Hematopoietic multipotent progenitor cell treated with erythropoietin and hydrocortisone succinate and interleukin-3 and kit ligand, for 4 days (in vitro differentiated cells): ENCODE results near the gene KLF3.
"Not testable (repeated sequence)": the region's sequence is repeated elsewhere in the genome, so short reads cannot be mapped to it uniquely, and the experiment has no call there.

Experiments
- DNase-seq: peaks from one replicate; pipeline ENCODE4 v3.0.0-alpha.2; 2015

KLF3 gene

GRCh38 chr4:38663801-38664705 lies at the start of gene KLF3:
Gene KLF3, plus strand, starts transcription at chr4:38664199. Its CDS starts 16,427 bp downstream, at chr4:38680626.
- peak; percentile 96 for DNase-seq

- no peak for DNase-seq
These were observed 49.8 kb upstream of the KLF3 start for GRCh38 chr4:38614231-38614630.

GRCh38 chr4:38615847-38616246 lies 48.2 kb upstream of the KLF3 start:
- peak; percentile 75 for DNase-seq

- no peak for DNase-seq
These were observed 45.5 kb upstream of the KLF3 start for GRCh38 chr4:38618505-38618904.

GRCh38 chr4:38619316-38619715 lies 44.7 kb upstream of the KLF3 start:
- no peak for DNase-seq

GRCh38 chr4:38620065-38620464 lies 43.9 kb upstream of the KLF3 start:
- no peak for DNase-seq

GRCh38 chr4:38620527-38621027 lies 43.4 kb upstream of the KLF3 start:
- no peak for DNase-seq

- DNase-seq = peak; percentile 85
These were observed 42.8 kb upstream of the KLF3 start for GRCh38 chr4:38621028-38621684.

- DNase-seq = no peak
These were observed 42.2 kb upstream of the KLF3 start for GRCh38 chr4:38621831-38622230.

GRCh38 chr4:38622340-38622739 lies 41.7 kb upstream of the KLF3 start:
- DNase-seq = not testable (repeated sequence)

- no peak for DNase-seq
These were observed 40.7 kb upstream of the KLF3 start for GRCh38 chr4:38623260-38623659.

- DNase-seq = no peak
These were observed 39.7 kb upstream of the KLF3 start for GRCh38 chr4:38624311-38624710.

- no peak for DNase-seq
These were observed 38.5 kb upstream of the KLF3 start for GRCh38 chr4:38625508-38625907.

- DNase-seq = not testable (repeated sequence)
These were observed 37.0 kb upstream of the KLF3 start for GRCh38 chr4:38626901-38627444.

GRCh38 chr4:38630519-38630918 lies 33.5 kb upstream of the KLF3 start:
- no peak for DNase-seq

- no peak for DNase-seq
These were observed 29.8 kb upstream of the KLF3 start for GRCh38 chr4:38634047-38634759.

GRCh38 chr4:38639242-38639641 lies 24.8 kb upstream of the KLF3 start:
- no peak for DNase-seq

GRCh38 chr4:38641811-38642210 lies 22.2 kb upstream of the KLF3 start:
- DNase-seq = no peak

GRCh38 chr4:38644201-38644600 lies 19.8 kb upstream of the KLF3 start:
- no peak for DNase-seq

GRCh38 chr4:38647101-38647819 lies 16.7 kb upstream of the KLF3 start:
- DNase-seq = no peak

- DNase-seq = no peak
These were observed 13.9 kb upstream of the KLF3 start for GRCh38 chr4:38650133-38650532.

GRCh38 chr4:38654273-38654672 lies 9.7 kb upstream of the KLF3 start:
- peak; percentile 75 for DNase-seq
